ENCODE measurements around the gene TMEM63A. TPM values are rescaled to one million over a fixed set of nuclear protein-coding genes. Genes with fewer than 3 reads are reported as not detected.
"Not testable (repeated sequence)": the region's sequence is repeated elsewhere in the genome, so short reads cannot be mapped to it uniquely, and the experiment has no call there.

Gene TMEM63A
- total RNA-seq: 41.3 TPM

DNA sequence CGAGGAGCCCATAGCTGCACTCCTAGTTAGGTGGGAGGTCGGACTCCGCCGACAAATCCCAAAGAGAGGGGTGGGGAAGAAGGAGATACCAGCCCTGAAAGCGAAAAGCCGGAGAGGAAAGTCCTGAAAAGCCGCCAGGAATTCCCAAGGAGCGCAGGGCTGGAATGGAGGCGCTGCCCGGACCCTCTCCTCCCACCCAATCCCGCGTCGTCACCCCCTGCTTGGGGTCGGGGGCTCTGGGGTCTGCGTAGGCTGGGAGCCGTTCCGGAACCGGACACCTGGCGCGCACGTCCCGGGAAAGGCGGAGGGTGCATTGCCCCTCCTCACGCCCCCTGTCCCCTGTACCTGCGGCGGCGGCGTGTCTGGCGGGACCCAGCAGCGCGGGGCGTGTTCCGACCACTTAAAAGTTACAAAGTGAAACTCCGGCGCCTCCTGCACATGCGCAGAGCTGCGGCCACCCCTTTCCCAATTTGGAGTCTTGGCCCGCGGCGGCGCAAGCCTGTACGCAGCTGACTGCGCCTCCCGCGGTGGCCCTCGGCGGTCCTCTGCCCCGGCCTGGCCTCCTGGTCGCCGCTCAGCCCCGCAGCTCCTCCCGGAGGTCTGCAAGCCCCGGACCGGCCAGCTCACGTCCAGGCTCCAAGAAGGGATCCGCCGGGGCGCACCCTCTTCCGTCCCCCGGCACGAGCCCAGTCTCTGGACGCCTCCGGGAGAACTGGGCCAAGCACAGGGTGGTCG lies at the start of gene TMEM63A:
TMEM63A (minus strand) TSS at position 422 of the 735 bp plus-strand sequence. CDS start 4,800 bp downstream, outside the sequence.
- Histone ChIP-seq H3K27ac (peak within 1 kb of the TSS; percentile 87 to 90), H3K27me3 (no peaks in the 10 kb centered on the region), H3K4me3 (peak within 1 kb of the TSS; percentile 57 to 90), H3K9me3 (no peaks in the 10 kb centered on the region), H3K36me3 (no peaks in the 10 kb centered on the region), H3K4me1 (peaks cover 25 to 41% of the 10 kb centered on the region in 2 donors)
- peak; percentile 69 to 96 for DNase-seq (ENCODE audit: low spot score in 2 of 2)
- intact Hi-C loops (cut with DNase I): loop anchor here (2.0 to 5.0 kb wide), 4 partner anchors 17 to 180 kb away; partner anchors contain the start of gene H3-3A
- TF ChIP-seq, protein P1, sequence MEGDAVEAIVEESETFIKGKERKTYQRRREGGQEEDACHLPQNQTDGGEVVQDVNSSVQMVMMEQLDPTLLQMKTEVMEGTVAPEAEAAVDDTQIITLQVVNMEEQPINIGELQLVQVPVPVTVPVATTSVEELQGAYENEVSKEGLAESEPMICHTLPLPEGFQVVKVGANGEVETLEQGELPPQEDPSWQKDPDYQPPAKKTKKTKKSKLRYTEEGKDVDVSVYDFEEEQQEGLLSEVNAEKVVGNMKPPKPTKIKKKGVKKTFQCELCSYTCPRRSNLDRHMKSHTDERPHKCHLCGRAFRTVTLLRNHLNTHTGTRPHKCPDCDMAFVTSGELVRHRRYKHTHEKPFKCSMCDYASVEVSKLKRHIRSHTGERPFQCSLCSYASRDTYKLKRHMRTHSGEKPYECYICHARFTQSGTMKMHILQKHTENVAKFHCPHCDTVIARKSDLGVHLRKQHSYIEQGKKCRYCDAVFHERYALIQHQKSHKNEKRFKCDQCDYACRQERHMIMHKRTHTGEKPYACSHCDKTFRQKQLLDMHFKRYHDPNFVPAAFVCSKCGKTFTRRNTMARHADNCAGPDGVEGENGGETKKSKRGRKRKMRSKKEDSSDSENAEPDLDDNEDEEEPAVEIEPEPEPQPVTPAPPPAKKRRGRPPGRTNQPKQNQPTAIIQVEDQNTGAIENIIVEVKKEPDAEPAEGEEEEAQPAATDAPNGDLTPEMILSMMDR (IDR thresholded peaks at IDR 0.05): peak; percentile 45 to 56 (median 53)

DNA sequence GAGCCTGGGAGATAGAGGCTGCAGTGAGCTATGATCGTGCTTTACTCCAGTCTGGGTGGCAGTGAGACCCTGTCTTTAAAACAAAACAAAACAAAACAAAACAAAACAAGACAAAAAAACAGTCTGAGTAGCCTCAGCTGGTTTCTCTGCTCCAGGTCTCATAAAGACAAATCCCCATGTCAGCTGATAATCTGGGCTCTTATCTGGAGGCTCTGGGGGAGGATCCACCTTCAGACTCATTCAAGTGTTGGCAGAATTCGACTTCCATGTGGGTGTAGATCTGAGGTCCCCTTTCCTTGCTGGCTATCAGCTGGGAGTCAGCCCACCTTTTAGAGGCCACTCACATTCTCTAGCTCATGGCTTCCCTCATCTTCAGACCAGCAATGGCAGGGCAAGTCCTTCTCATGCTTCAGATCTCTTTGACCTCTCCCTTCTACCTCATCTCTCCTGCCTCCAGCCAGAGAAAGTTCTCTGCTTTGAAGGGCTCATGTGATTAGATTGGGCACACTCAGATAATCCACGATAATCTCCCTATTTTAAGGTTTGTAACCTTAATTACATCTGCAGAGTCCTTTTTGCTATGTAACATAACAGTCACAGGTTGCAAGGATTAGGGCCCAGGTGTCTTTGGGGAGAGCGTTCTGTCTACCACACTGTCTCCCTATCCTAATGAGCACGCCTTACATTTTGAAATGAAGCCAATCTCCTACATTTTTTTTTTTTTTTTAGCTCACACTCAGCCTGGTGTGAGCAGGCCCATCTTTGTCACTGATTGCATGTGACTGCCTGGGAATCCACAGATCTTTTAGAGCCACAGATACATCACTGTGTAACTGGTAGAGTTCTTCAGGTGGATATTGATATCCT lies 49.3 kb upstream of the TMEM63A start:
- DNase-seq (ENCODE audit: low spot score in 2 of 2): no peak
- no peaks in the 10 kb centered on the region for H3K36me3 ChIP-seq
- H3K4me1 ChIP-seq: no peaks in the 10 kb centered on the region
- intact Hi-C loops (cut with DNase I): no loop called here
- H3K4me3 ChIP-seq: no peak overlapping the region
- no peaks in the 10 kb centered on the region for H3K9me3 ChIP-seq
- no peaks in the 10 kb centered on the region for H3K27me3 ChIP-seq
- TF ChIP-seq, protein P1 (IDR thresholded peaks at IDR 0.05): no peak
- H3K27ac ChIP-seq: no peak overlapping the region

DNA sequence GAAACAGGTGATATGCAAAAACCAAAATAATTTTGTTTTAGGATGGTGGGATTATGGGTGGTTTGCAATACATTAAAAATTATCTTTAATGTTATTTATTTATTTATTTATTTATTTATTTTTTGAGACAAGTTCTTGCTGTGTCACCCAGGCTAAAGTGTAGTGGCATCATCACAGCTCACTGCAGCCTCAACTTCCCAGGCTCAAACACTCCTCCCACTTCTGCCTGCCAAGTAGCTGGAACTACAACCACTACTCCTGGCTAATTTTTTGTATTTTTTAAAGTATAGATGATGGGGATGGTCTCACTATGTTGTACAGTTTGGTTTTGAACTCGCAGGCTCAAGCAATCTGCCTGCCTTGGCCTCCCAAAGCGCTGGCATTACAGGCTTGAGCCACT lies 48.4 kb upstream of the TMEM63A start:
- H3K9me3 ChIP-seq: no peaks in the 10 kb centered on the region
- no peaks in the 10 kb centered on the region for H3K4me1 ChIP-seq
- H3K4me3 ChIP-seq: no peak overlapping the region
- intact Hi-C loops (cut with DNase I): no loop called here
- TF ChIP-seq, protein P1 (IDR thresholded peaks at IDR 0.05): no peak
- DNase-seq (ENCODE audit: low spot score in 2 of 2): no peak
- no peak overlapping the region for H3K27ac ChIP-seq
- no peaks in the 10 kb centered on the region for H3K27me3 ChIP-seq
- no peaks in the 10 kb centered on the region for H3K36me3 ChIP-seq

DNA sequence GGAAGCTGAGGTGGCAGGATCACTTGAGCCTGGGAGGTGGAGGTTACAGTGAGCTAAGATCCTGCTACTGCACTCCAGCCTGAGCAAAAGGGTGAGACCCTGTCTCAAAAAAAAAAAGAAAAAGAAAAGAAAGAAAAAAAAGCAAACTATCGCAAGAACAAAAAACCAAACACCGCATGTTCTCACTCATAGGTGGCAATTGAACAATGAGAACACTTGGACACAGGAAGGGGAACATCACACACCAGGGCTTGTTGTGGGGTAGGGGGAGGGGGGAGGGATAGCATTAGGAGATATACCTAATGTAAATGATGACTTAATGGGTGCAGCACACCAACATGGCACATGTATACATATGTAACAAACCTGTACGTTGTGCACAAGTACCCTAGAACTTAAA lies 47.3 kb upstream of the TMEM63A start:
- H3K4me1 ChIP-seq; H3K9me3 ChIP-seq; H3K27ac ChIP-seq; DNase-seq (ENCODE audit: low spot score in 2 of 2); H3K4me3 ChIP-seq; H3K36me3 ChIP-seq; H3K27me3 ChIP-seq: not testable (repeated sequence)
- intact Hi-C loops (cut with DNase I): loop anchor here (10.0 kb wide), 1 partner anchor 275 kb away; the partner anchor contains the start of gene ENAH

DNA sequence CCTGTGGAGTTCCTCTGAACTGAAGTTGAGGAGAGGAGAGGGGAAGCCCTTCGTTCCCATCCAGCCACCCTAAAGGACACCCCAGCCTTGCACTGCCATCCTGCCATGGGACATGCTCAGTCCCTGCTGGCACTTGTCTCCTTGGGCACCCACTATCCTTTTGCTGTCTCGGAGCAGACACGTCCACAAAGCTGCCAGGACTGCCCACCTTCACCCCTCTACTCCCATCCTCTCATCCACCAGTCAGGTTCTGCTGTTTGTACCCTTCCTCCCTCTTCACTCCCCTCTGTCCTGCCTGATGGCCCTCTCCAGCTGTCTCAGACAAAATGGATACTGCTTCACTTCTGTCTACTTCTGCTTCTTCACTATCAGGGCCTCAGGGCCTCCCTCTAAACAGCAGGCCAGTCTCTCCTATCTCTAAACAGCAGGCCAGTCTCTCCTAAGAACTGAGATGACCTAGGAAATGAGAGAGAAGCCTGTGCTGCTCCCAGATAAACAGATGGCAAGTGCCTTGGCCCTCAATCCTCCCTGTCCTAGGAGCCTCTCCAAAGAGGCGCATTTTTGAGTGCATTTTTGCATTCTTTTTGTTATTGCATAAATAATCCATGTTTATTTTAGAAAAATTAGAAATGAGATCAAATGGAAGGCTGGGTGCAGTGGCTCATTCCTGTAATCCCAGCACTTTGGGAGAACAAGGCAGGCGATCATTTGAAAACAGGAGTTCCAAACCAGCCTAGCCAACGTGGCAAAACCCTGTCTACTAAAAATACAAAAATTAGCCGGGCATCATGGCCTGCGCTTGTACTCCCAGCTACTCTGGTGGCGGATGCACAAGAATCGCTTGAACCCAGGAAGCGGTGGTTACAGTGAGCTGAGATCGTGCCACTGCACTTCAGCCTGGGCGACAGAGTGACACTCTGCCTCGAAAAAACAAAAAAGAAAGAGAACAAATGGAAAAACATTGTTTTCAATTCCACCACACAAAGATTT lies 46.3 kb upstream of the TMEM63A start:
- DNase-seq (ENCODE audit: low spot score in 2 of 2): no peak
- H3K9me3 ChIP-seq: no peaks in the 10 kb centered on the region
- TF ChIP-seq, protein P1 (IDR thresholded peaks at IDR 0.05): no peak
- intact Hi-C loops (cut with DNase I): loop anchor here (10.0 kb wide), 1 partner anchor 274 kb away; the partner anchor contains the start of gene ENAH
- H3K4me3 ChIP-seq: no peak overlapping the region
- H3K27me3 ChIP-seq: no peaks in the 10 kb centered on the region
- no peaks in the 10 kb centered on the region for H3K36me3 ChIP-seq
- H3K4me1 ChIP-seq: peaks cover under 1 to 4% of the 10 kb centered on the region in 2 donors
- no peak overlapping the region for H3K27ac ChIP-seq
